MM.1S (cell line): ENCODE data around the gene UBE2S.

Source experiments
- CTCF ChIP-seq: fragments of 300-600 bp; sonication (generic); IDR thresholded peaks from 2 replicates; pipeline ENCODE4 v1.5.1; 2016; ENCODE audit warnings: antibody characterized with exemption, low read length, mixed read lengths
- EZH2 ChIP-seq: fragments of 300-600 bp; sonication (generic); optimal IDR thresholded peaks from 2 replicates; pipeline ENCODE3; 2017; ENCODE audit warnings: low read depth, mild to moderate bottlenecking, antibody characterized with exemption, low read length, mixed read lengths
- EZH2phosphoT487 ChIP-seq: fragments of 300-600 bp; sonication (generic); IDR thresholded peaks from 2 replicates; pipeline ENCODE4 v1.6.1; 2018; ENCODE audit warnings: antibody characterized with exemption, low read length

DNA sequence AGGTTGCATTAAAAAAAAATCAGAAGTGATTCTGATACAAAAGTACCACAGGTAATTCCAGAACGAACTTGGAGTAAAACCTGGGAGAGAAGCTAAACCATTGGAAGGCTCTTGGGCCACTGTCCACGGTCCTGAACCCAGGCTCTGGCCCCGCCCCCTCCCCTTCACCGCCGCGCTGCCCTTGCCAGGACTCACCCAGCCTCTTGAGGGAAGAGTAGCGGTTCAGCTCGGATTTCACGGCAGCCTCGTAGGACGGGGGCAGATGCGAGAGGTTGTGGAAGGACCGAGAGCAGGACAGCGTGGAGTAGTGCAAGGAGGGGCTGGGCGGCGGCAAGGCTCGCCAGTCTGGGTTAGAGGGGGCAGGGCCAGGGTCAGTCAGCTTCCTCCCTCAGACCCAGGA lies 29.8 kb upstream of the UBE2S start:
- no peak for TF ChIP-seq CTCF
- TF ChIP-seq EZH2 = no peak
- no peak for TF ChIP-seq EZH2phosphoT487
